Subcutaneous preadipocyte (primary cell): ENCODE data around the gene NPPA. TPM values are rescaled to one million over a fixed set of nuclear protein-coding genes. Genes with fewer than 3 reads are reported as not detected.

ENCODE experiments used
- small RNA-seq: library from RNA; depleted of rRNA; stranded (forward); fragments of <200 nt; gene quantifications from one replicate; pipeline ENCODE3, GENCODE V24; 2012
- total RNA-seq: library from RNA; depleted of rRNA; stranded (reverse); fragments of >200 nt; gene quantifications from 2 replicates; pipeline ENCODE4 v1.2.3, GENCODE V29; 2012

NPPA gene
- not detected in 2 replicates for total RNA-seq

DNA sequence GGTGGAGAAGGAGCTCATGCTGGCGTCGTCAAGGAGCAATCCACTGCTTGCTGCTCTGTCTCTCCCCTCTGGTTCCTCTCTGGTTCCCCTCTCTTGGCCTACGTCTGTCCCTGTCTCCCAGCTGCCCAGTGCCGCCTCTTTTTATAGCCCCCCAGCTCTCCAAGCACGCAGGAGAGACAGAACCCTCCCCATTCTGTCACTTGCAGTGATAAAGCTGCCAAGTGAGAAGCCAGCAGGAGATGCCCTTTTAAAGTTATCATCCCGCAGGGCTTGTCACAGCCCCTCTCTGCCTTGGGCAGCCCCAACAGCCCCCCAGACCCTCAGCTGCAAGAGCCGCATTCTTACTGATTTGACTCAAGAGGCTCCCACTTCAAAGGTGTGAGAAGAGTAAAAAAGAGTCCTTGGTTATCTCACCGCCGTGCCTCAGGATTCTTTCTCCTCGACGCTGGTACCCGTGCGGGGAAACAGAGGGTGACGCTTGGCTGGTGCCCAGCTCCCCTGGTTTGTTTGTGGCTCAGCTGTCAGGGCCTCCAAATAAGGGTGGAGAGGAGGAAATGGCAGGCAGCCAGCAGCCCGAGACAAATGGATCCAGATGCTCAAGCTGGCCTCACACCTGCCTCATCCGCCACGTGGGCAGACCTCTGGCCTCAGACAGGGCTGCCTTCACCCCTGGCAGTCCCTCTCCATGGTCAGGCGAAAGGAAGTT, at the start of gene NPPA:
Gene NPPA (minus strand): TSS at position 117 of the 706 bp plus-strand sequence. CDS start 99 bp downstream, at position 18.

GRCh38 chr1:11858613-11858967, 11.0 kb upstream of the NPPA start, which contains the start of gene NPPB:
Gene NPPB, minus strand, starts transcription at chr1:11858945. Its CDS starts 112 bp downstream, at chr1:11858833.

GRCh38 chr1:11805422-11806306, 41.9 kb downstream of the NPPA start, which contains the start of the genes CLCN6 and MTHFR:
Gene CLCN6, plus strand, starts transcription at chr1:11806191. Its CDS starts 72 bp downstream, at chr1:11806263.
Gene MTHFR, minus strand, starts transcription at chr1:11805964. Its CDS starts 2,848 bp downstream, at chr1:11803116.

Small RNA genes within 50 kb of the gene (small RNA-seq; reads per million reads assigned to genes)
- gene RF02156: not detected
- gene RF02157: not detected
- not detected for gene RF02158

Other genes with a start within 250 kb of the NPPA start
- gene FBXO2, start 193.4 kb downstream of the NPPA start, total RNA-seq: under 0.01 TPM in 1 of 2 replicates, not detected in the other
- 8.0 and 8.1 TPM in 2 replicates for gene FBXO44, start 192.9 kb downstream of the NPPA start, total RNA-seq
- gene FBXO6, start 183.6 kb downstream of the NPPA start, total RNA-seq: 2.2 and 2.9 TPM in 2 replicates
- 36.6 and 41.2 TPM in 2 replicates for gene MAD2L2, start 166.6 kb downstream of the NPPA start, total RNA-seq
- gene DRAXIN, start 156.1 kb downstream of the NPPA start, total RNA-seq: under 0.01 TPM in 2 replicates
- gene AGTRAP, start 111.6 kb downstream of the NPPA start, total RNA-seq: 34.2 and 45.6 TPM in 2 replicates
- not detected in 2 replicates for gene C1orf167, start 85.6 kb downstream of the NPPA start, total RNA-seq
- gene MTHFR, start 41.8 kb downstream of the NPPA start, total RNA-seq: 26.6 and 32.0 TPM in 2 replicates
- gene CLCN6, start 41.6 kb downstream of the NPPA start, total RNA-seq: 15.1 and 23.7 TPM in 2 replicates
- not detected in 2 replicates for gene NPPB, start 11.2 kb upstream of the NPPA start, total RNA-seq
- 49.6 and 58.6 TPM in 2 replicates for gene KIAA2013, start 78.6 kb upstream of the NPPA start, total RNA-seq
- 221 and 251 TPM in 2 replicates for gene PLOD1, start 86.9 kb upstream of the NPPA start, total RNA-seq
- 47.4 and 61.6 TPM in 2 replicates for gene MFN2, start 132.7 kb upstream of the NPPA start, total RNA-seq
- gene MIIP, start 171.7 kb upstream of the NPPA start, total RNA-seq: 23.1 and 24.4 TPM in 2 replicates
- under 0.01 TPM in 1 of 2 replicates, not detected in the other for gene TNFRSF8, start 215.5 kb upstream of the NPPA start, total RNA-seq